ENCODE data around the gene KCNIP4.

- TF ChIP-seq EZH2 (IDR thresholded peaks at IDR 0.05; ENCODE audit: borderline replicate concordance) (no peak), CTCF (IDR thresholded peaks at IDR 0.05; ENCODE audit: poor library complexity) (no peak), EZH2phosphoT487 (IDR thresholded peaks at IDR 0.05; ENCODE audit: low read depth, severe bottlenecking, unreplicated experiment) (no peak)
These were observed 271.4 kb downstream of the KCNIP4 start for GRCh38 chr4:21677173-21677572.

Data from hepatocyte (in vitro differentiated cells).